Endothelial cell of umbilical vein (primary cell): Measurements from ENCODE around the gene BMERB1. TPM values are rescaled to one million over a fixed set of nuclear protein-coding genes. Genes with fewer than 3 reads are reported as not detected.

Source experiments
- BruUV-seq: library from RNA; stranded (reverse); fragments of 400-500 nt; replicated peaks from 2 replicates; lab custom pipeline; 2021; lab: Mats Ljungman, UMichigan
- CTCF ChIA-PET: fragments of 300-600, 350-600 bp; sonication (Branson Sonifier 250); formaldehyde crosslinking; loops from one replicate; lab custom pipeline; 2021; ENCODE audit warnings: antibody characterized with exemption, inconsistent platforms; lab: Charles Lee
- POLR2A ChIA-PET: fragments of 300-600, 350-600 bp; sonication (Branson Sonifier 250); formaldehyde crosslinking; loops from one replicate; lab custom pipeline; 2021; ENCODE audit warnings: antibody characterized with exemption, inconsistent platforms; lab: Charles Lee
- DNase-seq: peaks from one replicate; pipeline ENCODE4 v3.0.0-alpha.2; 2011; ENCODE audit warnings: low read depth, low spot score
- FAIRE-seq: peaks from 2 replicates; lab custom pipeline; 2011; peaks lifted over from hg19 to GRCh38; lab: Jason Lieb, UNC
- H2AFZ ChIP-seq: 2 replicates; pipeline ENCODE4 v1.6.0; 2012; ENCODE audit warnings: low read depth, low read length, control low read depth, inconsistent platforms
- H3K27ac ChIP-seq: 2 replicates; pipeline ENCODE4 v1.5.1; 2011; ENCODE audit warnings: low read depth, mild to moderate bottlenecking, control low read depth, low read length, moderate library complexity; ENCODE audit not compliant: insufficient read depth
- H3K27me3 ChIP-seq, 2 experiments: 2 replicates each; pipeline versions ENCODE4 v1.6.0 to v1.6.1; 2011; ENCODE audit warnings: low read length in 2 of 2, mixed read lengths in 1 of 2; ENCODE audit not compliant: control insufficient read depth in 2 of 2, insufficient read depth in 2 of 2
- H3K36me3 ChIP-seq, 2 experiments: 2 replicates in 1 of 2; 3 replicates in 1 of 2; pipeline ENCODE4 v1.5.1; 2011; ENCODE audit warnings: low read length in 2 of 2, mild to moderate bottlenecking in 1 of 2, moderate library complexity in 1 of 2; ENCODE audit not compliant: control insufficient read depth in 2 of 2, insufficient read depth in 2 of 2; ENCODE audit errors: extremely low read depth in 1 of 2
- H3K4me1 ChIP-seq: 3 replicates; pipeline ENCODE4 v1.5.1; 2011; ENCODE audit warnings: mild to moderate bottlenecking, low read length; ENCODE audit not compliant: control insufficient read depth, insufficient read depth; ENCODE audit errors: extremely low read depth
- H3K4me2 ChIP-seq: 2 replicates; pipeline ENCODE4 v1.6.1; 2011; ENCODE audit warnings: low read length, control low read depth, mixed read lengths; ENCODE audit not compliant: insufficient read depth
- H3K4me3 ChIP-seq, 3 experiments: fragments of 200-600 bp in 1 of 3; sonication (generic), shearing (Covaris generic) in 1 of 3; replicated peaks in 1 of 3; 2 replicates each; pipeline ENCODE4 v1.5.1; 2011 to 2016; ENCODE audit warnings: control low read depth in 3 of 3, low read length in 3 of 3, mild to moderate bottlenecking in 2 of 3, inconsistent platforms in 1 of 3, low read depth in 1 of 3, moderate library complexity in 1 of 3; ENCODE audit not compliant: insufficient read depth in 1 of 3
- H3K79me2 ChIP-seq: 2 replicates; pipeline ENCODE4 v1.6.0; 2012; ENCODE audit warnings: low read length, inconsistent platforms; ENCODE audit not compliant: control insufficient read depth, insufficient read depth
- H3K9ac ChIP-seq: replicated peaks from 2 replicates; pipeline ENCODE3; 2011; ENCODE audit warnings: low read length, control low read depth; ENCODE audit not compliant: insufficient read depth; ENCODE audit errors: extremely low read depth
- H3K9me1 ChIP-seq: replicated peaks from 3 replicates; pipeline ENCODE4 v1.6.0; 2011; ENCODE audit warnings: mild to moderate bottlenecking, low read length; ENCODE audit not compliant: control insufficient read depth, insufficient read depth; ENCODE audit errors: extremely low read depth
- H3K9me3 ChIP-seq: replicated peaks from 2 replicates; pipeline ENCODE4 v1.5.1; 2012; ENCODE audit warnings: low read length, inconsistent platforms; ENCODE audit not compliant: control insufficient read depth, insufficient read depth
- H4K20me1 ChIP-seq: replicated peaks from 2 replicates; pipeline ENCODE3; 2011; ENCODE audit warnings: mild to moderate bottlenecking, low read length; ENCODE audit not compliant: control insufficient read depth, insufficient read depth; ENCODE audit errors: extremely low read depth
- EZH2 ChIP-seq: IDR thresholded peaks from 2 replicates; pipeline ENCODE4 v1.6.1; 2012; ENCODE audit warnings: borderline replicate concordance, low read depth, mild to moderate bottlenecking, moderate library complexity, low read length, inconsistent platforms; ENCODE audit not compliant: severe bottlenecking
- FOS ChIP-seq: IDR thresholded peaks from 2 replicates; pipeline ENCODE4 v1.6.1; 2011; ENCODE audit warnings: mild to moderate bottlenecking, low read length, moderate library complexity, borderline replicate concordance; ENCODE audit not compliant: insufficient read depth
- JUN ChIP-seq: IDR thresholded peaks from 2 replicates; pipeline ENCODE4 v1.6.1; 2011; ENCODE audit warnings: borderline replicate concordance, low read depth; ENCODE audit not compliant: insufficient read length, insufficient read depth
- POLR2A ChIP-seq: IDR thresholded peaks from 2 replicates; pipeline ENCODE4 v1.6.1; 2012; ENCODE audit warnings: low read depth, mild to moderate bottlenecking, control low read depth, low read length
- POLR2AphosphoS5 ChIP-seq: IDR thresholded peaks from 2 replicates; pipeline ENCODE4 v1.6.1; 2012; ENCODE audit warnings: low read depth, mild to moderate bottlenecking, control low read depth, low read length, moderate library complexity; ENCODE audit not compliant: insufficient read depth
- dilution Hi-C: fragments of 300-500 bp; cut with MboI; formaldehyde crosslinking; loops from one replicate; pipeline ENCODE4 v1.15.0; 2019; ENCODE audit warnings: low sequenced_read_pairs; ENCODE audit not compliant: extremely low pct_ligation_motif_present
- intact Hi-C: fragments of 100-400 bp; cut with micrococcal nuclease; formaldehyde crosslinking; loops from one replicate; pipeline ENCODE4 v1.10.0; 2022
- polyA plus RNA-seq, 4 experiments: library from polyadenylated mRNA; depleted of rRNA in 3 of 4; stranded (reverse) in 3 of 4; unstranded in 1 of 4; fragments of >200 nt; gene quantifications; 2 replicates each; pipeline versions ENCODE4 v1.2.1 to v1.2.3, GENCODE V29; 2011 to 2012; ENCODE audit warnings: missing spikeins in 1 of 4
- total RNA-seq: library from RNA; stranded (reverse); gene quantifications from 2 replicates; pipeline ENCODE4 v1.2.3, GENCODE V29; 2021
- TF ChIP-seq, protein P1 (sequence below): IDR thresholded peaks from 2 replicates; pipeline ENCODE4 v1.6.1; 2011; ENCODE audit not compliant: insufficient read depth, insufficient read length
- TF ChIP-seq, protein P2 (sequence below), 2 donors: IDR thresholded peaks; 1 replicate in 1 of 2; 2 replicates in 1 of 2; pipeline ENCODE4 v1.5.1; 2011; ENCODE audit warnings: low read length in 2 of 2, mild to moderate bottlenecking in 2 of 2, moderate library complexity in 2 of 2, control low read depth in 1 of 2, inconsistent platforms in 1 of 2, low read depth in 1 of 2; ENCODE audit not compliant: insufficient read depth in 1 of 2; ENCODE audit errors: extremely low read depth in 1 of 2

Gene BMERB1
- total and polyA plus RNA-seq, 2 donors (not counting 3 experiments of a cell fraction or from before 2014, with no cell fraction given), result 14.1 to 17.4 TPM

DNA sequence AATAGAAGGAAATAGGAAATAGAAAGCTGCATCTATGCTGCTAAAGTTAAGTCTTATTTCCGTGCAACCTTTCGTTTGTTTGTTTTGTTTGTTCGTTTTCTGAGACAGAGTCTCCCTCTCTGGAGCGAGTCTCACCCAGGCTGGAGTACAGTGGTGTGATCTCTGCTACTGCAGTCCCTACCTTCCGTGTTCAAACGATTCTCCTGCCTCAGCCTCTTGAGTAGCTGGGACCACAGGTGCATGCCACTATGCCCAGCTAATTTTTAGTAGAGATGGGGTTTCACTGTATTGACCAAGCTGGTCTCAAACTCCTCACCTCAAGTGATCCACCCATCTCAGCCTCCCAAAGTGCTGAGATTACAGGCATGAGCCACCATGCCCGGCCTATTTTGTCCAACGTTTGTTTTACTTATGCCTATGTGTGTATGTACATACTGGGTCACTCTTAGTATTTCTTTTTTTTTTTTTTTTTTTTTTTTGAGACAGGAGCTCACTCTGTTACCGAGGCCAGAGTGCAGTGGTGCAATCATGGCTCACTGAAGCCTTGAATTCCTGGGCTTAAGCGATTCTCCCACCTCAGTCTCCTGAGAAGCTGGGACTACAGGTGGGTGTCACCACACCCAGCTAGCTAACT, 16.8 kb downstream of the BMERB1 start:
- no peak overlapping the region for H3K4me2 ChIP-seq
- DNase-seq, result no peak
- no peak for FAIRE-seq
- no peaks in the 10 kb centered on the region for H3K27me3 ChIP-seq
- CTCF ChIA-PET, result interaction anchor here (0.9 to 1.4 kb wide), 3 partner anchors 11 to 99 kb away, joined by 3 to 4 read pairs (median 3); no protein-coding TSS in a partner anchor
- H3K36me3 ChIP-seq, result no peaks in the 10 kb centered on the region
- no peaks in the 10 kb centered on the region for H3K9me3 ChIP-seq
- POLR2A ChIA-PET, result no interaction called here
- no peak for TF ChIP-seq JUN
- no peak for TF ChIP-seq POLR2AphosphoS5
- H3K9ac ChIP-seq, result no peak overlapping the region
- H3K4me3 ChIP-seq, result no peak overlapping the region
- H3K9me1 ChIP-seq, result no peaks in the 10 kb centered on the region
- H3K27ac ChIP-seq, result no peak overlapping the region
- no peaks in the 10 kb centered on the region for H3K79me2 ChIP-seq
- H3K4me1 ChIP-seq, result peaks cover 6% of the 10 kb centered on the region
- intact Hi-C loops (no loop called here), dilution Hi-C loops (no loop called here)
- H4K20me1 ChIP-seq, result no peaks in the 10 kb centered on the region
- H2AFZ ChIP-seq, result no peak overlapping the region
- BruUV-seq, result no TSS peak

DNA sequence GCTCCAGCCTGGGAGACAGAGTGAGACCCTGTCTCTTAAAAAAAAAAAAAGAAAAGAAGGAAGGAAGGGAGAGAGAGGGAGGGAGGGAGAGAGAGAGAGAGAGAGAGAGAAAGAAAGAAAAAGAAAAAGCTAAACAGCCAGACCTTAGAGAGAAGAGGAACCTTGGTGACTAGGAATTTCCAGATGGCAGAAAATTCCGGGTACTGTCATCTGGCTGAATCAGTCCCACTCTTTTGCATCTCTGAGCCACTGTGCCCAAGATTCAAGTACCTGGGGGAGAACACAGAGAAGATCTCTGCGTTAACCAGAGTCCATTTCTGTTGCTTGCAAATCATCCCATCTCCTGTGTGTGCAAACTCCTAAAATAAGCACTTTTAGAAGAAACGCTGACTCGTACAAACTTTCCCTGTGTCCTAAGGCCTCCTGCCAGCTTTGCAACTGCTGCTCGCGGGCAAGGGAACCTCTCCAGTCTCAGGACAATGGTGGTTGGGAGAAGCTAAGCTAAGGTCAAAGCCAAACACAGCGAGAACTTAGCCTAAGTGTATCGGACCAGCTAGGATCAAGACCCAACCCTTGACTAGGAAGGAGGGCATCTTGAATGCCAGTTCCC, 18.0 kb downstream of the BMERB1 start:
- no peak overlapping the region for H3K9ac ChIP-seq
- H3K4me3 ChIP-seq, result no peak overlapping the region
- H3K27ac ChIP-seq, result no peak overlapping the region
- no TSS peak for BruUV-seq
- H3K27me3 ChIP-seq, result no peaks in the 10 kb centered on the region
- no peaks in the 10 kb centered on the region for H3K36me3 ChIP-seq
- no peak overlapping the region for H2AFZ ChIP-seq
- H4K20me1 ChIP-seq, result no peaks in the 10 kb centered on the region
- H3K4me2 ChIP-seq, result no peak overlapping the region
- no peaks in the 10 kb centered on the region for H3K9me1 ChIP-seq
- no peak for TF ChIP-seq JUN
- TF ChIP-seq, protein P1, sequence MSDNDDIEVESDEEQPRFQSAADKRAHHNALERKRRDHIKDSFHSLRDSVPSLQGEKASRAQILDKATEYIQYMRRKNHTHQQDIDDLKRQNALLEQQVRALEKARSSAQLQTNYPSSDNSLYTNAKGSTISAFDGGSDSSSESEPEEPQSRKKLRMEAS, result no peak
- no peak for TF ChIP-seq FOS
- no peak for TF ChIP-seq EZH2
- TF ChIP-seq POLR2A, result no peak
- TF ChIP-seq, protein P2, sequence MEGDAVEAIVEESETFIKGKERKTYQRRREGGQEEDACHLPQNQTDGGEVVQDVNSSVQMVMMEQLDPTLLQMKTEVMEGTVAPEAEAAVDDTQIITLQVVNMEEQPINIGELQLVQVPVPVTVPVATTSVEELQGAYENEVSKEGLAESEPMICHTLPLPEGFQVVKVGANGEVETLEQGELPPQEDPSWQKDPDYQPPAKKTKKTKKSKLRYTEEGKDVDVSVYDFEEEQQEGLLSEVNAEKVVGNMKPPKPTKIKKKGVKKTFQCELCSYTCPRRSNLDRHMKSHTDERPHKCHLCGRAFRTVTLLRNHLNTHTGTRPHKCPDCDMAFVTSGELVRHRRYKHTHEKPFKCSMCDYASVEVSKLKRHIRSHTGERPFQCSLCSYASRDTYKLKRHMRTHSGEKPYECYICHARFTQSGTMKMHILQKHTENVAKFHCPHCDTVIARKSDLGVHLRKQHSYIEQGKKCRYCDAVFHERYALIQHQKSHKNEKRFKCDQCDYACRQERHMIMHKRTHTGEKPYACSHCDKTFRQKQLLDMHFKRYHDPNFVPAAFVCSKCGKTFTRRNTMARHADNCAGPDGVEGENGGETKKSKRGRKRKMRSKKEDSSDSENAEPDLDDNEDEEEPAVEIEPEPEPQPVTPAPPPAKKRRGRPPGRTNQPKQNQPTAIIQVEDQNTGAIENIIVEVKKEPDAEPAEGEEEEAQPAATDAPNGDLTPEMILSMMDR (IDR thresholded peaks at IDR 0.05; ENCODE audit: extremely low read depth in 1 of 2, insufficient read depth in 1 of 2, low read depth in 1 of 2, low read length in 2 of 2), result no peak
- ChIA-PET CTCF (interaction anchor here (1.8 kb wide), 1 partner anchor 25 kb away, joined by 7 read pairs; no protein-coding TSS in a partner anchor), POLR2A (interaction anchor here (0.8 kb wide), 1 partner anchor 190 kb away, joined by 3 read pairs; the partner anchor contains the start of gene MARF1)
- peaks cover 6% of the 10 kb centered on the region for H3K4me1 ChIP-seq
- no peaks in the 10 kb centered on the region for H3K79me2 ChIP-seq
- H3K9me3 ChIP-seq, result no peaks in the 10 kb centered on the region
- DNase-seq (no peak), FAIRE-seq (no peak)
- dilution Hi-C loops (no loop called here), intact Hi-C loops (no loop called here)
